Breast epithelium (tissue), 4 donors: ENCODE data around the gene CADPS. TPM values are rescaled to one million over a fixed set of nuclear protein-coding genes. Genes with fewer than 3 reads are reported as not detected.

Experiments
- DNase-seq, 2 donors: peaks; one replicate each; pipeline ENCODE4 v3.0.0-alpha.2; 2019; ENCODE audit warnings: low spot score in 2 of 2
- H3K27ac ChIP-seq, 2 donors: fragments of 200-600 bp; sonication (generic) in 1 of 2; one replicate each; pipeline ENCODE4 v1.5.1; 2016 to 2019; ENCODE audit warnings: mild to moderate bottlenecking in 1 of 2
- H3K27me3 ChIP-seq, 2 donors: fragments of 200-600 bp; sonication (generic) in 1 of 2; one replicate each; pipeline versions ENCODE4 v1.5.1 to v1.6.0; 2017 to 2019; ENCODE audit warnings: control low read depth in 1 of 2, mild to moderate bottlenecking in 1 of 2
- H3K36me3 ChIP-seq: fragments of 200-600 bp; one replicate; pipeline ENCODE4 v1.5.1; 2019
- H3K4me1 ChIP-seq, 2 donors: fragments of 200-600 bp; sonication (generic); one replicate each; pipeline ENCODE4 v1.5.1; 2016 to 2019; ENCODE audit warnings: control low read depth in 1 of 2
- H3K4me3 ChIP-seq, 3 donors: fragments of 200-600 bp; sonication (generic); 1 replicate in 2 of 3; 2 replicates in 1 of 3; pipeline ENCODE4 v1.5.1; 2016 to 2019; ENCODE audit warnings: mild to moderate bottlenecking in 3 of 3, moderate library complexity in 2 of 3
- H3K9me3 ChIP-seq, 2 donors: fragments of 200-600 bp; sonication (generic) in 1 of 2; one replicate each; pipeline ENCODE4 v1.5.1; 2016 to 2019; ENCODE audit warnings: control low read depth in 1 of 2
- POLR2A ChIP-seq: fragments of 450-650 bp; IDR thresholded peaks from one replicate; pipeline ENCODE4 v1.6.1; 2016; ENCODE audit warnings: antibody characterized with exemption, mild to moderate bottlenecking, moderate library complexity
- POLR2AphosphoS5 ChIP-seq, 3 donors: sonication (generic); formaldehyde crosslinking; IDR thresholded peaks; one replicate each; pipeline ENCODE4 v1.6.1; 2017; ENCODE audit warnings: antibody characterized with exemption in 3 of 3
- intact Hi-C: fragments of 100-400 bp; cut with DNase I; formaldehyde crosslinking; loops from one replicate; pipeline ENCODE4 v1.15.1; 2023; ENCODE audit warnings: low total_unique reads
- total RNA-seq, 3 donors: library from RNA; depleted of rRNA; stranded (reverse); fragments of >200 nt; gene quantifications; one replicate each; pipeline ENCODE4 v1.1.0, GENCODE V29; 2016
- TF ChIP-seq, protein P1 (sequence below), 3 donors: fragments of 450-650 bp; IDR thresholded peaks; one replicate each; pipeline ENCODE4 v1.5.1; 2016 to 2017; ENCODE audit warnings: antibody characterized with exemption in 3 of 3, mild to moderate bottlenecking in 3 of 3, moderate library complexity in 3 of 3

CADPS gene
- total RNA-seq, 3 donors from 2014 or later: under 0.01 to 45.8 (median 0.15) TPM

DNA sequence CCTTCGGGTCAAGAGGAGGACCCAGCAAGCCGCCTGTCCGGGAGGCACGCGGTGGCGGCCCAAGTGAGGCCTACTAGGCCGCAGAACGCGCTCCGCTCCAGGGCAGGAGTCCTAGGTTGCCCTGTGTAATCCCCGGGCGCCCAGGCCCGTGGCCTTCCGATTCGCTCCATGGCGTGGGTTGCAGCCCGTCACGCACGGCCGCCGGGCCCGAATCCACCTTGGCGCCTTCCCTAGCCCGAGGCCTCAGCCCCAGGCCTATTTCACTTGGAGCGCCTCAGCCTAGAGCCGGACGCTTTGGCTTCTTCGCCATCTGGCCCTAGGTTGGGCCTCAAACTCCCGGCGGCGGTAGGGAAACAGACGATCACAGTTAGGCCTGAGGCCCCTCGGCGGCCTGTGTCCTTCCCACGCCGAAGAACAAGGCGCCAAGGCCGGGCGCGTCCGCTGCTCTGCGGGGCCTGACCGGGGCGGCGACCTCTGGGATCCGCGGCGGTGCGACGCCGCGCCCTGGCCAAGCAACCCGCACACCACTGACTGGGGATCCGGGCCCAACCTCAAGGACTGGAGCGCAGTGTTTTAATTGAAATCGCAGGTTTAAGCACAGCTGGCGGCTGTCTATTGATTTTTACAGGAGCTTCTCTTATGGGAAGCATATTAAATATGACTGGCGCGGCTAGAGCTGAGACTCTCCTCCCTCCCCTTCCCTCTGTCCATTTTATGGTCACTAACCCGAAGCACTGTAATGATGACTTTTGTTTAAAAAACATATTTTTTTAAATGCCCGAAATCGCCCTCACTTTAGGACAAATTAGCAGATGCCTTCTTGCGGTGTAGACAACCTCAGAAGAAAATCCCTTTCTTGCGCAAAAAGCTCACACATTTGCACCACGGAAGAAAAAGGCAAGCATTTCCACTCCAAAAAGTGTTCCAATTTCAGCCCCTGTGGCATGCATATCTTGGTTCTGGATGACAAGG, 498.0 kb downstream of the CADPS start:
- peaks cover 0 to 99% of the 10 kb centered on the region in 2 donors for H3K27me3 ChIP-seq
- no peaks in the 10 kb centered on the region for H3K36me3 ChIP-seq
- intact Hi-C loops: no loop called here
- H3K4me3 ChIP-seq: no peak overlapping the region
- peaks cover 0 to 5% of the 10 kb centered on the region in 2 donors for H3K4me1 ChIP-seq
- H3K9me3 ChIP-seq: no peaks in the 10 kb centered on the region
- H3K27ac ChIP-seq: no peak overlapping the region
- TF ChIP-seq POLR2AphosphoS5 (IDR thresholded peaks at IDR 0.05): no peak
- no peak for TF ChIP-seq POLR2A
- TF ChIP-seq, protein P1, sequence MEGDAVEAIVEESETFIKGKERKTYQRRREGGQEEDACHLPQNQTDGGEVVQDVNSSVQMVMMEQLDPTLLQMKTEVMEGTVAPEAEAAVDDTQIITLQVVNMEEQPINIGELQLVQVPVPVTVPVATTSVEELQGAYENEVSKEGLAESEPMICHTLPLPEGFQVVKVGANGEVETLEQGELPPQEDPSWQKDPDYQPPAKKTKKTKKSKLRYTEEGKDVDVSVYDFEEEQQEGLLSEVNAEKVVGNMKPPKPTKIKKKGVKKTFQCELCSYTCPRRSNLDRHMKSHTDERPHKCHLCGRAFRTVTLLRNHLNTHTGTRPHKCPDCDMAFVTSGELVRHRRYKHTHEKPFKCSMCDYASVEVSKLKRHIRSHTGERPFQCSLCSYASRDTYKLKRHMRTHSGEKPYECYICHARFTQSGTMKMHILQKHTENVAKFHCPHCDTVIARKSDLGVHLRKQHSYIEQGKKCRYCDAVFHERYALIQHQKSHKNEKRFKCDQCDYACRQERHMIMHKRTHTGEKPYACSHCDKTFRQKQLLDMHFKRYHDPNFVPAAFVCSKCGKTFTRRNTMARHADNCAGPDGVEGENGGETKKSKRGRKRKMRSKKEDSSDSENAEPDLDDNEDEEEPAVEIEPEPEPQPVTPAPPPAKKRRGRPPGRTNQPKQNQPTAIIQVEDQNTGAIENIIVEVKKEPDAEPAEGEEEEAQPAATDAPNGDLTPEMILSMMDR (IDR thresholded peaks at IDR 0.05): no peak
- no peak for DNase-seq

DNA sequence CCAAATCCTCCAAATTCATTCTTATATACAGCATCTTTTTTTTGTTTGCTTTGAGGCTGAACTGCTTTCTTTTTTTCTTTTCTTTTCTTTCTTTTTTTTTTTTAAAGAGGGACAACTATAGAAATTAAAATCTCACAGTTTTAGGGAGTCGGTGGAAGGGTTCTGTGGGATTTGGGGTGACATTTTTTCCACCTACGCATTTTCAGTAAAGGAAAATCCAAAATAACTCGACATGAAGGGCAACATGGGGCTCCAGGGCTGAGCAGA, 498.8 kb downstream of the CADPS start:
- TF ChIP-seq POLR2AphosphoS5 (IDR thresholded peaks at IDR 0.05) (no peak), POLR2A (no peak)
- TF ChIP-seq, protein P1 (IDR thresholded peaks at IDR 0.05): no peak
- Histone ChIP-seq H3K27ac (no peak overlapping the region), H3K27me3 (peaks cover 0 to 99% of the 10 kb centered on the region in 2 donors), H3K36me3 (no peaks in the 10 kb centered on the region), H3K4me3 (no peak overlapping the region), H3K4me1 (peaks cover 0 to 5% of the 10 kb centered on the region in 2 donors), H3K9me3 (no peaks in the 10 kb centered on the region)
- intact Hi-C loops: no loop called here
- no peak for DNase-seq

DNA sequence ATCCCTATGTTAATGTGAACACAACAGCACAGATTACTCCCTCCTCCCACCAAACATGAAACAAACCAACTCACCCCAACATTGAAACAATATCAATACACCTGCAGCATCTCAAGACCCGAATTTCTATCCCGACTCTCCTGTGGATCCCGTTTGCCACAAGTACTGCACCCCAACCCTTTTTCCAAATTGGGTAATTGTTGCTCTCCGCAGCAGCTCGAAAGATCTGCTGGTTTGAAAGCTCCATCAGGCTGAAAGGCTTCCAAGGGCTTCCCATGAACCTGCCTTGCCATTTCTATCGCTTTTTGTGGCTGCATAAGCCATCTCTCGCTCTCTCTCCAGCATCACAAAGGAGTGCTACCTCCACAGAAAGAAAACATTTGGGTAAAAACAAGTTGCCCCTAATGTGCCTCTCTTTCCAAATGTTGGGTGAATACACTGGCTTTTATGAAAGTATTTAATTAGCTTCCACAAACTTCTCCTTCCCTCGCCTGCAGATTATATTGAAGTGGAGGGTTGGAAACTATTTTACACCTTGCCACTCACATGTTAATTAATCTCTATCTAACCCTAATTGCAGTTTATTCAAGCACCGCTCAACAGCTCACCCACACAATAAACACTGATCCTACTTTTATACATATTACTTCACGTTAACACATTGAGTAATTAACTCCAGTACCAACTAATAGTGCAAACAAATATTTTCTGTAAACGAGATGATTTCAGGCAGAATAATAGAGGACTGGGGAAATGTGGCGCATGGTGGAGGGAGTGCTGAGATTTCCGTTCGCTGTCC, 499.4 kb downstream of the CADPS start:
- peaks cover 0 to 99% of the 10 kb centered on the region in 2 donors for H3K27me3 ChIP-seq
- no peak overlapping the region for H3K27ac ChIP-seq
- intact Hi-C loops: no loop called here
- peaks cover 0 to 5% of the 10 kb centered on the region in 2 donors for H3K4me1 ChIP-seq
- no peak for DNase-seq
- no peak overlapping the region for H3K4me3 ChIP-seq
- no peaks in the 10 kb centered on the region for H3K36me3 ChIP-seq
- no peaks in the 10 kb centered on the region for H3K9me3 ChIP-seq
- TF ChIP-seq, protein P1 (IDR thresholded peaks at IDR 0.05): no peak
- TF ChIP-seq POLR2AphosphoS5 (IDR thresholded peaks at IDR 0.05): no peak
- no peak for TF ChIP-seq POLR2A

DNA sequence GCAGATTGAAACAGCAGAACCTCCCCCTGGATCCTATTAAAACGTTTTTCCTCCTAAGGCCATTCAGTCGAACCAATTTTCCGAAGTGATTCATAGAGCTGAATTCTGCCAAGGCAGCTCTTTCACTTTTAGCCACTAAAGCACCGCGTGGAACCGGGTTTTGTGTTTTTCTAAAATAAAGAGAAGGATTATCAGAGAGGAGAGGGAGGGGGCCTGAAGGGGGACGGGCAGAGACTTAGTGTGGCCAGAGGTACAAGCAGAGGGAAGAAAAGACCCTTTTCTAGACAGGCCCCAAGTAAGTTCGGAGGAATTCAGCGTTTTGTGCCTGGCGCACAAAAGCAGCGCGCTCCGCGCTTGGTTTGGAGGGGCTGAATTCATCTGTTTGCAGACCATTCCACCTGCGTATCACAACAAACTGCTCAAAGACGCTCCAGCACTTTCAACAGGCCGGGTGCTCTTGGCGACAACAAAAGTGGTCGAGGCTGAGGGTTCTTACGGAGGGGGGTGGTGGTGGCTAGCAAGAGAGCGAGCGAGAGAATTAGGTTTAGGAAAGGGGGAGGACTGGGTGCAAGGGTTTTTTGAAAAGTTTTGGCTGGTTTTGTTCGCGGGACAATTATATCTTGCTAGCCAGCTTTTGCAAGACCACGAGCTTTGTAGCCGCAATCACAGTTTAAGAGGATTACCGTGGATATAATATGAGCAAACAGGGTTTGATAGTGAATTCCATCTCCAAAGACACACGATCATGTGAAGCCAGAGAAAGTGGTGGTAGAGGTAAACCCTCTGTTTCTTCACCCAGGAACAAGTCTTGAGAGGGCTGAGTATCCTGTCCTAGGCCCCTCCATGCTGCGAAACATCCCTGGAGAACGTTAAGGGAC, 500.6 kb downstream of the CADPS start:
- TF ChIP-seq POLR2A (no peak), POLR2AphosphoS5 (IDR thresholded peaks at IDR 0.05) (no peak)
- TF ChIP-seq, protein P1 (IDR thresholded peaks at IDR 0.05): no peak
- Histone ChIP-seq H3K27me3 (peaks cover 0 to 100% of the 10 kb centered on the region in 2 donors), H3K4me1 (peaks cover 0 to 5% of the 10 kb centered on the region in 2 donors), H3K36me3 (no peaks in the 10 kb centered on the region), H3K9me3 (no peaks in the 10 kb centered on the region), H3K4me3 (peak overlapping the region; percentile 12 to 57 (median 31)), H3K27ac (no peak overlapping the region)
- no peak for DNase-seq
- intact Hi-C loops: no loop called here
